Cortex of kidney (tissue), 1 donor: Measurements from ENCODE around the gene SOBP.

Experiments used
- DNase-seq: peaks from one replicate; lab custom pipeline; 2025; lab: John Stamatoyannopoulos, UW

Gene SOBP

GRCh38 chr6:107587451-107587850 is 97.5 kb downstream of the SOBP start:
- DNase-seq: no peak

- DNase-seq: no peak
Measured at GRCh38 chr6:107589199-107589598, 99.3 kb downstream of the SOBP start.

- DNase-seq: no peak
Measured at GRCh38 chr6:107589934-107590333, 100.0 kb downstream of the SOBP start.

GRCh38 chr6:107590378-107590777 is 100.5 kb downstream of the SOBP start:
- no peak for DNase-seq

- DNase-seq: no peak
Measured at GRCh38 chr6:107591346-107591745, 101.4 kb downstream of the SOBP start.

- no peak for DNase-seq
Measured at GRCh38 chr6:107592806-107593205, 102.9 kb downstream of the SOBP start.

- DNase-seq: no peak
Measured at GRCh38 chr6:107594736-107595135, 104.8 kb downstream of the SOBP start.

GRCh38 chr6:107598091-107598490 is 108.2 kb downstream of the SOBP start:
- DNase-seq: no peak

- no peak for DNase-seq
Measured at GRCh38 chr6:107599043-107599442, 109.1 kb downstream of the SOBP start.

GRCh38 chr6:107600121-107600520 is 110.2 kb downstream of the SOBP start:
- no peak for DNase-seq

GRCh38 chr6:107600936-107601335 is 111.0 kb downstream of the SOBP start:
- DNase-seq: no peak

- no peak for DNase-seq
Measured at GRCh38 chr6:107601406-107601805, 111.5 kb downstream of the SOBP start.

GRCh38 chr6:107602321-107603005 is 112.5 kb downstream of the SOBP start:
- DNase-seq: no peak

- no peak for DNase-seq
Measured at GRCh38 chr6:107603006-107603370, 113.1 kb downstream of the SOBP start.

GRCh38 chr6:107604549-107604948 is 114.6 kb downstream of the SOBP start:
- DNase-seq: no peak

- DNase-seq: no peak
Measured at GRCh38 chr6:107606407-107606806, 116.5 kb downstream of the SOBP start.

GRCh38 chr6:107607116-107607515 is 117.2 kb downstream of the SOBP start:
- DNase-seq: no peak

GRCh38 chr6:107611094-107611810 is 121.3 kb downstream of the SOBP start:
- no peak for DNase-seq

GRCh38 chr6:107612762-107613415 is 123.0 kb downstream of the SOBP start:
- DNase-seq: no peak

GRCh38 chr6:107613651-107614379 is 123.9 kb downstream of the SOBP start:
- DNase-seq: no peak

- DNase-seq: no peak
Measured at GRCh38 chr6:107614828-107615227, 124.9 kb downstream of the SOBP start.

- no peak for DNase-seq
Measured at GRCh38 chr6:107616775-107617174, 126.9 kb downstream of the SOBP start.
